DOHH2 (cell line): ENCODE measurements around the gene RAB4A.

ENCODE experiments used
- H3F3A ChIP-seq: fragments of 200-600 bp; sonication (generic), shearing (Covaris generic); 2 replicates; pipeline ENCODE4 v1.6.0; 2016; ENCODE audit warnings: antibody characterized with exemption, mild to moderate bottlenecking; ENCODE audit not compliant: control insufficient read depth, insufficient read depth
- H3K27ac ChIP-seq: fragments of 200-600 bp; sonication (generic); 2 replicates; pipeline ENCODE4 v1.5.1; 2014; ENCODE audit warnings: low read depth, mild to moderate bottlenecking, low read length, moderate library complexity
- H3K27me3 ChIP-seq: fragments of 200-600 bp; sonication (generic); 2 replicates; pipeline ENCODE4 v1.6.1; 2014; ENCODE audit warnings: mild to moderate bottlenecking, low read length, mixed read lengths; ENCODE audit not compliant: control insufficient read depth
- H3K36me3 ChIP-seq: fragments of 200-600 bp; sonication (generic); 2 replicates; pipeline ENCODE4 v1.6.1; 2014; ENCODE audit warnings: mild to moderate bottlenecking, low read length, moderate library complexity, mixed read lengths; ENCODE audit not compliant: control insufficient read depth
- H3K4me1 ChIP-seq: fragments of 200-600 bp; sonication (generic); 2 replicates; pipeline ENCODE4 v1.6.1; 2014; ENCODE audit warnings: mild to moderate bottlenecking, low read length, mixed read lengths; ENCODE audit not compliant: control insufficient read depth
- H3K4me2 ChIP-seq: fragments of 200-600 bp; sonication (generic); 2 replicates; pipeline ENCODE4 v1.6.0; 2014; ENCODE audit warnings: mild to moderate bottlenecking, low read length, moderate library complexity
- H3K4me3 ChIP-seq: fragments of 200-600 bp; sonication (generic); 2 replicates; pipeline ENCODE4 v1.5.1; 2014; ENCODE audit warnings: mild to moderate bottlenecking, low read length, mixed read lengths
- H3K79me2 ChIP-seq: fragments of 200-600 bp; sonication (generic); 2 replicates; pipeline ENCODE4 v1.6.1; 2014; ENCODE audit warnings: mild to moderate bottlenecking, low read length, mixed read lengths; ENCODE audit not compliant: control insufficient read depth
- H3K9me2 ChIP-seq: fragments of 200-600 bp; sonication (generic); replicated peaks from 2 replicates; pipeline ENCODE4 v1.6.1; 2014; ENCODE audit warnings: mild to moderate bottlenecking, low read length, mixed read lengths; ENCODE audit not compliant: control insufficient read depth
- H3K9me3 ChIP-seq: fragments of 200-600 bp; sonication (generic); 2 replicates; pipeline ENCODE4 v1.6.1; 2014; ENCODE audit warnings: antibody characterized with exemption, low read length, mixed read lengths; ENCODE audit not compliant: control insufficient read depth, insufficient read depth
- H4K20me1 ChIP-seq: fragments of 200-600 bp; sonication (generic); 2 replicates; pipeline ENCODE4 v1.6.0; 2014; ENCODE audit warnings: low read depth, mild to moderate bottlenecking, antibody characterized with exemption, low read length, moderate library complexity; ENCODE audit not compliant: control insufficient read depth, insufficient read depth
- EZH2phosphoT487 ChIP-seq: fragments of 200-600 bp; sonication (generic); IDR thresholded peaks from 2 replicates; pipeline ENCODE4 v1.6.1; 2017; ENCODE audit warnings: borderline replicate concordance, mild to moderate bottlenecking, antibody characterized with exemption, low read length, moderate library complexity, mixed read lengths
- TF ChIP-seq, protein P1 (sequence below): fragments of 200-600 bp; sonication (generic); IDR thresholded peaks from one replicate; pipeline ENCODE4 v1.5.1; 2014; ENCODE audit warnings: antibody characterized with exemption, mild to moderate bottlenecking, low read depth, low read length; ENCODE audit not compliant: poor library complexity, severe bottlenecking

The RAB4A gene

DNA sequence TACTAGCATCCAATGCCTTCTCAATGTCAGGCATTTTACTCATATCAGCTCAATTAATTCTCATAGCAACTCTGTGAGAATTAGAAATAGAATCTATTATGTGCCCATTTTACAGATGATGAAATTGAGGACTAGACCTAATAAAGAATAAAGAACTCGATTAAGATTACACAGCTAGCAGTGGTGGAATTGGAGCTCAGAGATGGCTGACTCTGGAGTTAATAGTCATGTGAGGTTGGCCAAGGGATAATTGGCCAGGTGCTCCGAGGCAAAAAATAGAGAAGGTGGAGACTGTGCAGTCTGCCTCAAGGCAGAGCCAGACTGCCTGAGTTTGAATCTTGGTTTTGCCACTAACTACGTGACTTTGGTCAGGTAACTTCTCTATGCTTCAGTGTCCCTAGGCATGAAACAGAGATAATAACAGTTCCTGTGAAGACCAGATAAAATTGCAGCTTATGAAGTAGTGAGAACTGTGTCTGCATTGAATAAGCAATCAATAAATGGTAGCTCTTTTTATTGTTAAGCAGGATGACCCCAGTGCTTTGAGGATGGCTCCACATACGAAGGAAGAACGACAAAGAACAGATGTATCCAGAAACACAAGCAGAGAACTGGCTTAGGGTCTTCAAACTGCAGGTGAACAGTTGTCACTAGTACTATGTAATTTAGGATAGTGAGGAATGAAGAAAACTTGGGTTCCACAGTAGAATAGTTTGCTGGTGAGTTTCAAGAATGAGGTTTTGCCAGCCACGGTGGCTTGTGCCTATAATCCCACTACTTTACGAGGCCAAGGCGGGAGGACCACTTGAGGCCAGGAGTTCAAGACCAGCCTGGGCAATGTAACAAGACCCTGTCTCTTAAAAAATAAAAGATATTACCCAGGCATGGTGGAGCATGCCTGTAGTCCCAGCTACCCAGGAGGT lies 78.8 kb downstream of the RAB4A start:
- no peak overlapping the region for H3K4me3 ChIP-seq
- no peaks in the 10 kb centered on the region for H3F3A ChIP-seq
- H3K36me3 ChIP-seq, result no peaks in the 10 kb centered on the region
- peaks cover 10% of the 10 kb centered on the region for H3K9me3 ChIP-seq
- no peak overlapping the region for H3K27ac ChIP-seq
- no peaks in the 10 kb centered on the region for H3K79me2 ChIP-seq
- H3K9me2 ChIP-seq, result no peaks in the 10 kb centered on the region
- no peaks in the 10 kb centered on the region for H4K20me1 ChIP-seq
- TF ChIP-seq, protein P1, sequence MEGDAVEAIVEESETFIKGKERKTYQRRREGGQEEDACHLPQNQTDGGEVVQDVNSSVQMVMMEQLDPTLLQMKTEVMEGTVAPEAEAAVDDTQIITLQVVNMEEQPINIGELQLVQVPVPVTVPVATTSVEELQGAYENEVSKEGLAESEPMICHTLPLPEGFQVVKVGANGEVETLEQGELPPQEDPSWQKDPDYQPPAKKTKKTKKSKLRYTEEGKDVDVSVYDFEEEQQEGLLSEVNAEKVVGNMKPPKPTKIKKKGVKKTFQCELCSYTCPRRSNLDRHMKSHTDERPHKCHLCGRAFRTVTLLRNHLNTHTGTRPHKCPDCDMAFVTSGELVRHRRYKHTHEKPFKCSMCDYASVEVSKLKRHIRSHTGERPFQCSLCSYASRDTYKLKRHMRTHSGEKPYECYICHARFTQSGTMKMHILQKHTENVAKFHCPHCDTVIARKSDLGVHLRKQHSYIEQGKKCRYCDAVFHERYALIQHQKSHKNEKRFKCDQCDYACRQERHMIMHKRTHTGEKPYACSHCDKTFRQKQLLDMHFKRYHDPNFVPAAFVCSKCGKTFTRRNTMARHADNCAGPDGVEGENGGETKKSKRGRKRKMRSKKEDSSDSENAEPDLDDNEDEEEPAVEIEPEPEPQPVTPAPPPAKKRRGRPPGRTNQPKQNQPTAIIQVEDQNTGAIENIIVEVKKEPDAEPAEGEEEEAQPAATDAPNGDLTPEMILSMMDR, result no peak
- no peak for TF ChIP-seq EZH2phosphoT487
- no peaks in the 10 kb centered on the region for H3K4me1 ChIP-seq
- peaks cover 26% of the 10 kb centered on the region for H3K27me3 ChIP-seq
- no peak overlapping the region for H3K4me2 ChIP-seq

DNA sequence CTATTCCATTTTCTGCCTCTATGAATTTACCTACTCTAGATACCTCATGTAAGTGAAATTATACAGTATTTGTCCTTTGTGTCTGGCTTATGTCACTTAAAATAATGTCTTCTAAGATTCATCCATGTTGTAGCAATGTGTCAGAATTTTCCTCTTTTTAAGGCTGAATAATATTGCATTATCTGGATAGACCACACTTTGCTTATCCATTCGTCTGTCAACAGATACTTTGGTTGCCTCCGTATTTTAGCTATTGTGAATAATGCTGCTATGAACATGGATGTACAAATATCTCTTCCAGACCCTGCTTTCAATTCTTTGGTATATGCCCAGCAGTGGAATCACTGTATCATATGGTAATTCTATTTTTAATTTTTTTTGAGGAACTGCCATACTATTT lies 82.1 kb downstream of the RAB4A start:
- peaks cover 21% of the 10 kb centered on the region for H3K27me3 ChIP-seq
- no peaks in the 10 kb centered on the region for H3K9me2 ChIP-seq
- no peak overlapping the region for H3K4me2 ChIP-seq
- no peaks in the 10 kb centered on the region for H3F3A ChIP-seq
- H4K20me1 ChIP-seq, result no peaks in the 10 kb centered on the region
- no peak overlapping the region for H3K27ac ChIP-seq
- H3K36me3 ChIP-seq, result no peaks in the 10 kb centered on the region
- H3K9me3 ChIP-seq, result peaks cover 13% of the 10 kb centered on the region
- no peaks in the 10 kb centered on the region for H3K4me1 ChIP-seq
- H3K79me2 ChIP-seq, result no peaks in the 10 kb centered on the region
- no peak overlapping the region for H3K4me3 ChIP-seq
- no peak for TF ChIP-seq EZH2phosphoT487
- TF ChIP-seq, protein P1, result no peak

DNA sequence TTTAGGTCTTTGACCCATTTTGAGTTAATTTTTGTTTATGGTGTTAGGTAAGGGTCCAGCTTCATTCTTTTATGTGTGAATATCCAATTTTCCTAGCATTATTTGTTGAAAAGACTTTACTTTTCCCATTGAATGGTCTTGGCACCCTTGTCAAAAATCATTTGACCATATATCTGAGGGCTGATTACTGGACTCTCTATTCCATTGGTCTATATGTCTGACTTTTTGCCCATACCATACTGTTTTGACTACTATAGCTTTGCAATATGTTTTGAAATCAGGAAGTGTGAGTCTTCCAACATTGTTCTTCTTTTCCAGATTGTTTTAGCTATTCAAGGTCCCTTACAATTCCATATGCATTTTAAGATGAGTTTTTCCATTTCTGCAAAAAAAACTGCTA lies 83.3 kb downstream of the RAB4A start:
- H4K20me1 ChIP-seq, result no peaks in the 10 kb centered on the region
- H3K36me3 ChIP-seq, result no peaks in the 10 kb centered on the region
- H3F3A ChIP-seq, result no peaks in the 10 kb centered on the region
- no peaks in the 10 kb centered on the region for H3K9me2 ChIP-seq
- H3K27ac ChIP-seq, result no peak overlapping the region
- H3K9me3 ChIP-seq, result peaks cover 13% of the 10 kb centered on the region
- TF ChIP-seq EZH2phosphoT487, result no peak
- TF ChIP-seq, protein P1, result no peak
- H3K4me3 ChIP-seq, result no peak overlapping the region
- H3K27me3 ChIP-seq, result peaks cover 21% of the 10 kb centered on the region
- H3K79me2 ChIP-seq, result no peaks in the 10 kb centered on the region
- no peak overlapping the region for H3K4me2 ChIP-seq
- no peaks in the 10 kb centered on the region for H3K4me1 ChIP-seq
